GM12872 (cell line): ENCODE measurements around the gene JARID2.

Experiments used
- CTCF ChIP-seq: IDR thresholded peaks from 3 replicates; pipeline ENCODE4 v1.5.1; 2011; ENCODE audit warnings: low read depth, mild to moderate bottlenecking, low read length, moderate library complexity; ENCODE audit not compliant: insufficient read depth

JARID2 gene

GRCh38 chr6:15344831-15345230 lies 99.0 kb downstream of the JARID2 start:
- TF ChIP-seq CTCF, result no peak

DNA sequence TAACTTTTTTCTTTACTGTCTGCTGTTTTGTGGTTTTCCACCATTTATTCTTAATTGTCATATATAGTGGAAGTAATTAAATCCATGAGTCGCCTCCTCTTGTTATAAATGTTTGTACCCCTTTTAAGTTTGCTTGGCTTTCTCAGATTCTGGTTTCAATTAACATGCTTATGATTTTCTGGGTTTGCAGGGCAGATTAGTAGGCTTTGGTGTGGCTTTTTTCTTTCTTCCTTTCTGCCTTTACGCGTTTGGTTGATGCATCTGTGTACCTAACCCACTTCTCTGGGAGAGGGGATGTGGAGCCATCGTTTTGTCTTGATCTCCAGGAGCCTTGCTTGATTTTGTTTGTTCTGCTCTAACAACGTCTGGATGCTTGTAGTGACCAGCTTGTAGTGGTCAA lies 100.4 kb downstream of the JARID2 start:
- no peak for TF ChIP-seq CTCF

DNA sequence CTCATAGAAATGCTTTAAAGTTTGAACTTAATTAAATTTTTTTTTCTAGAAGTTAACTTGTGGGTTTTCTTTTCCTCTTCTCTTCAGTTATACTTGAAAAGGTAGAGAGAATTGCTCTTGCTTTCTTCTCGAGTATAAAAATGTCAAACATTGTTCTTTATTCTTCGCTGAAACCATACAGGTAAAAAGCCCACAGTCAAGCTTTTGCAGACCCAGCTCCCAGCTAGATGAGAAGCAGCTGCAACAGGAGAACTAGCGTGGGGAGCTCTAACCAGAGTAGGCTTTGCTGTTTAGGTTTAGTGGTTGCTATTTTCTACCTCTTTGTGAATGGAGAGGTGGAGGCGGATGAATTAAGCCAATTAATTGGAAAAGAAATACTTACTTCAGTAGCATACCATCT lies 102.7 kb downstream of the JARID2 start:
- TF ChIP-seq CTCF, result no peak

DNA sequence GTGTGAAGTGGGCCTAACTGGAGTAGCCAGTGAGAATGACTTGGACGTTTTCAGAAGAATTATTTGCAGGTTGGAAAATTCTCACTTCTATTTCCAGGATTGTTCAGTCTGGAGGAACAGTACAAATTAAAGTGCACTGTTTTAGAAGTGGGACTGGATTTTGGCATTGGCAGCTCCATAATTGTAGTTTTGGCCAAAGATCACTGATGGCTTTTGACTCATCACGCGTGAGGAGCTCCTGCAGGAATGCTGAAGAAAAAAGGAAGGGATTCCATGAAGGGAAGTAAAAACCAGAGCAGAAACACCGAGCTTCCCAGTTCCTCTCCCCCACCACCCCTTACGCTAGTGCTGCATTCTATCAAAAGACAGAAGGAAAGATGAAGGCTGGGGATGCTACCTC lies 103.5 kb downstream of the JARID2 start:
- TF ChIP-seq CTCF, result no peak

GRCh38 chr6:15350386-15351083 lies 104.7 kb downstream of the JARID2 start:
- no peak for TF ChIP-seq CTCF

- TF ChIP-seq CTCF, result no peak
Observed at GRCh38 chr6:15351631-15352030, 105.8 kb downstream of the JARID2 start.

DNA sequence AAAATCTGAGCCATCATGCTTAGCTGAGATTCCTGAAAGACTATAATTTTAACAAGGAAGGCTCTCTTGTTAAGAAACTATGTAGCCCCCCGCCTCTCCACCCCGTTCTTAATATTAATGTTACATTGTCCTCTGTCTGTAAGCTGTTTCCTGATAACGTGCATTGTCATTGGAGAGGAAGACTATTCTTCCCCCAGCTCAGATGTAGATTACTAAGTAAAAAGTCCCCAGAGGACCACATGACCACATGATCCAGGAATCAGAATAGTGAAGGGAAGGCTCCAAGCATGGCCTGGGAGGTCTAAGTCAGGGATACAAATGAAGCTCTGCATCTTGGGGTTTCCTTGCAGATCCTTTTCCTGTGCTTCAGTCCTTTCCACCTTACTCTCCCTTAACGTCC lies 106.4 kb downstream of the JARID2 start:
- no peak for TF ChIP-seq CTCF

GRCh38 chr6:15352845-15353244 lies 107.0 kb downstream of the JARID2 start:
- no peak for TF ChIP-seq CTCF
